H9 (cell line): ENCODE results near the gene KCNE1. TPM values are rescaled to one million over a fixed set of nuclear protein-coding genes. Genes with fewer than 3 reads are reported as not detected.

Experiments
- DNase-seq: peaks from one replicate; pipeline ENCODE4 v3.0.0-alpha.2; 2017
- H2AFZ ChIP-seq: one replicate; pipeline ENCODE4 v1.6.1; 2013; ENCODE audit warnings: mild to moderate bottlenecking, low read length, control low read depth, moderate library complexity
- H2AK5ac ChIP-seq: 2 replicates; pipeline ENCODE4 v1.6.1; 2013; ENCODE audit warnings: low read length, control low read depth, mixed read lengths; ENCODE audit not compliant: insufficient read length
- H2BK120ac ChIP-seq: one replicate; pipeline ENCODE4 v1.6.1; 2013; ENCODE audit warnings: low read depth, mild to moderate bottlenecking, low read length, control low read depth, inconsistent platforms; ENCODE audit not compliant: poor library complexity, severe bottlenecking
- H2BK12ac ChIP-seq: 2 replicates; pipeline ENCODE4 v1.6.1; 2013; ENCODE audit warnings: low read length, control low read depth, mixed read lengths, low read depth; ENCODE audit not compliant: insufficient read length
- H2BK15ac ChIP-seq: 2 replicates; pipeline ENCODE4 v1.6.1; 2013; ENCODE audit warnings: low read depth, low read length, control low read depth
- H2BK20ac ChIP-seq: one replicate; pipeline ENCODE4 v1.6.1; 2013; ENCODE audit warnings: low read depth, mild to moderate bottlenecking, low read length, control low read depth, inconsistent platforms; ENCODE audit not compliant: poor library complexity, severe bottlenecking
- H2BK5ac ChIP-seq: 2 replicates; pipeline ENCODE4 v1.6.1; 2013; ENCODE audit warnings: low read length, control low read depth, mixed read lengths; ENCODE audit not compliant: insufficient read length
- H3K14ac ChIP-seq: 2 replicates; pipeline ENCODE4 v1.6.1; 2013; ENCODE audit warnings: low read length, control low read depth; ENCODE audit not compliant: insufficient read depth
- H3K18ac ChIP-seq: 2 replicates; pipeline ENCODE4 v1.6.1; 2013; ENCODE audit warnings: low read depth, mild to moderate bottlenecking, mixed read lengths, low read length, control low read depth; ENCODE audit not compliant: insufficient read length
- H3K23ac ChIP-seq: 2 replicates; pipeline ENCODE4 v1.6.1; 2013; ENCODE audit warnings: low read length, control low read depth, mixed read lengths, low read depth; ENCODE audit not compliant: insufficient read length
- H3K23me2 ChIP-seq: 2 replicates; pipeline ENCODE4 v1.6.1; 2013; ENCODE audit warnings: low read depth, mild to moderate bottlenecking, mixed read lengths, low read length, control low read depth; ENCODE audit not compliant: insufficient read length, poor library complexity, severe bottlenecking
- H3K27ac ChIP-seq: 2 replicates; pipeline ENCODE4 v1.5.1; 2013; ENCODE audit warnings: low read length, control low read depth, mixed read lengths, low read depth; ENCODE audit not compliant: insufficient read length
- H3K27me3 ChIP-seq: 2 replicates; pipeline ENCODE4 v1.6.1; 2013; ENCODE audit warnings: low read length, control low read depth, inconsistent platforms; ENCODE audit not compliant: insufficient read depth
- H3K4ac ChIP-seq: 2 replicates; pipeline ENCODE4 v1.6.1; 2013; ENCODE audit warnings: low read depth, mild to moderate bottlenecking, control low read depth, inconsistent platforms, low read length, moderate library complexity
- H3K4me1 ChIP-seq: 2 replicates; pipeline ENCODE4 v1.6.1; 2013; ENCODE audit warnings: low read length, control low read depth, inconsistent platforms; ENCODE audit not compliant: insufficient read depth
- H3K4me2 ChIP-seq: 2 replicates; pipeline ENCODE4 v1.6.1; 2013; ENCODE audit warnings: low read length, control low read depth, mixed read lengths; ENCODE audit not compliant: insufficient read length, insufficient read depth
- H3K56ac ChIP-seq: 2 replicates; pipeline ENCODE4 v1.6.1; 2013; ENCODE audit warnings: low read depth, mild to moderate bottlenecking, mixed read lengths, low read length, control low read depth; ENCODE audit not compliant: insufficient read length
- H3K79me1 ChIP-seq: 2 replicates; pipeline ENCODE4 v1.6.1; 2013; ENCODE audit warnings: low read depth, mild to moderate bottlenecking, moderate library complexity, low read length, control low read depth, inconsistent platforms; ENCODE audit not compliant: insufficient read depth, poor library complexity, severe bottlenecking
- H3K79me2 ChIP-seq: 2 replicates; pipeline ENCODE4 v1.6.1; 2013; ENCODE audit warnings: low read length, control low read depth, inconsistent platforms; ENCODE audit not compliant: insufficient read depth
- H3K9ac ChIP-seq: 2 replicates; pipeline ENCODE4 v1.6.1; 2013; ENCODE audit warnings: low read length, control low read depth, mixed read lengths; ENCODE audit not compliant: insufficient read length; ENCODE audit errors: extremely low read depth
- H3K9me3 ChIP-seq: one replicate; pipeline ENCODE4 v1.6.1; 2013; ENCODE audit warnings: low read depth, low read length, inconsistent platforms; ENCODE audit not compliant: control insufficient read depth
- H3T11ph ChIP-seq: one replicate; pipeline ENCODE4 v1.6.1; 2013; ENCODE audit warnings: mild to moderate bottlenecking, low read length, control low read depth, inconsistent platforms
- H4K20me1 ChIP-seq: one replicate; pipeline ENCODE4 v1.6.1; 2013; ENCODE audit not compliant: control insufficient read depth, insufficient read length, insufficient read depth
- H4K5ac ChIP-seq: 2 replicates; pipeline ENCODE4 v1.6.1; 2013; ENCODE audit warnings: low read depth, mild to moderate bottlenecking, mixed read lengths, low read length, control low read depth; ENCODE audit not compliant: insufficient read length
- H4K8ac ChIP-seq: replicated peaks from 2 replicates; pipeline ENCODE4 v1.6.1; 2013; ENCODE audit warnings: low read length, control low read depth, mixed read lengths, low read depth; ENCODE audit not compliant: insufficient read length
- H4K91ac ChIP-seq: 2 replicates; pipeline ENCODE4 v1.6.1; 2013; ENCODE audit warnings: low read depth, mild to moderate bottlenecking, moderate library complexity, mixed read lengths, low read length, control low read depth; ENCODE audit not compliant: insufficient read length
- H3K27ac Mint-ChIP-seq, 3 experiments: 2 replicates in 2 of 3; 3 replicates in 1 of 3; pipeline ENCODE4 v1.8.0; 2020 to 2021; ENCODE audit warnings: mixed read lengths in 3 of 3, mild to moderate bottlenecking in 1 of 3, moderate library complexity in 1 of 3
- H3K27me3 Mint-ChIP-seq: 2 replicates; pipeline ENCODE4 v1.8.0; 2021; ENCODE audit warnings: low read depth, mild to moderate bottlenecking, moderate library complexity, mixed read lengths
- H3K36me3 Mint-ChIP-seq, 3 experiments: 2 replicates in 2 of 3; 3 replicates in 1 of 3; pipeline ENCODE4 v1.8.0; 2020 to 2021; ENCODE audit warnings: low read depth in 3 of 3, mixed read lengths in 3 of 3; ENCODE audit not compliant: insufficient read depth in 1 of 3
- H3K4me1 Mint-ChIP-seq, 2 experiments: 2 replicates each; pipeline ENCODE4 v1.8.0; 2020; ENCODE audit warnings: mixed read lengths in 2 of 2
- H3K4me3 Mint-ChIP-seq, 2 experiments: 2 replicates in 1 of 2; 3 replicates in 1 of 2; pipeline ENCODE4 v1.8.0; 2020 to 2021; ENCODE audit warnings: mild to moderate bottlenecking in 2 of 2, mixed read lengths in 2 of 2, moderate library complexity in 1 of 2
- H3K9me3 Mint-ChIP-seq, 2 experiments: 2 replicates in 1 of 2; 3 replicates in 1 of 2; pipeline ENCODE4 v1.8.0; 2020; ENCODE audit warnings: mild to moderate bottlenecking in 2 of 2, mixed read lengths in 2 of 2, moderate library complexity in 1 of 2
- WGBS: extraction: QIAGEN DNeasy Blood & Tissue Kit; methylation state at CpG from one replicate; pipeline ENCODE4 v1.1.7; 2013; ENCODE audit warnings: missing lambda C conversion rate, low lambda C conversion rate, mixed read lengths; ENCODE audit not compliant: insufficient read length; ENCODE audit errors: extremely low coverage; 5-methylcytosine and 5-hydroxymethylcytosine counted together
- total RNA-seq: library from RNA; stranded (reverse); gene quantifications from 2 replicates; pipeline ENCODE4 v1.2.1, GENCODE V29; 2021
- TF ChIP-seq, protein P1 (sequence below): fragments of 200-600 bp; sonication (generic); conservative IDR thresholded peaks from 3 replicates; pipeline ENCODE4 v1.8.0; 2021; ENCODE audit warnings: antibody characterized with exemption, mild to moderate bottlenecking

Gene KCNE1
- total RNA-seq, 1 experiment from 2014 or later = 0.28 TPM

DNA sequence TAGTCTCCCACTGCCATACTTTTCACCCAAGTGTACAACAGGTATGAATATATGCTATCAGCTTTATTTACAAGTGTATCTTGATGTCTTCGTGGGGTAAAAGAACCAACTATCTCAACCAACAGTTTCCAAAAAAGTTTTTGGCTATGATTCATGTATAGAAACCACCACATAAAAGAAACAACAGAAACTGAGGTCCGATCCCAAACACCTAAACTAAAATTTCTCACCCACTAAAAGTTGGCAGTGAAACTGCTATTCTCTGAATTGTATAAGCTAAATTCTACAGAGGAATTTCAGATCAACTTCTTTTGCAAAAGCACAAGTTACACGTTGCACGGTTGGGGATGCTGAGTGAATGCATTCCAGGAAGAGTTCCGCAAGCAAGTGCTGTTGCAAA is 5.0 kb upstream of the KCNE1 start:
- no peaks in the 10 kb centered on the region for H4K20me1 ChIP-seq
- H3K18ac ChIP-seq = no peak overlapping the region
- no peak overlapping the region for H3K4me2 ChIP-seq
- no peak overlapping the region for H3K4ac ChIP-seq
- no peak overlapping the region for H3K14ac ChIP-seq
- no peak overlapping the region for H2BK120ac ChIP-seq
- H2BK5ac ChIP-seq = no peak overlapping the region
- no peak overlapping the region for H3T11ph ChIP-seq
- Mint-ChIP-seq H3K27ac (no peak overlapping the region), H3K9me3 (no peaks in the 10 kb centered on the region; a peak in 1 of 5 replicates), H3K4me3 (no peak overlapping the region), H3K4me1 (peaks cover 26 to 28% of the 10 kb centered on the region in 2 experiments), H3K36me3 (no peaks in the 10 kb centered on the region), H3K27me3 (no peaks in the 10 kb centered on the region; the same call in 1 of the 2 replicates)
- H3K27ac ChIP-seq = no peak overlapping the region
- H3K4me1 ChIP-seq = no peaks in the 10 kb centered on the region
- H3K27me3 ChIP-seq = no peaks in the 10 kb centered on the region
- H2AFZ ChIP-seq = no peak overlapping the region
- no peak overlapping the region for H3K9ac ChIP-seq
- TF ChIP-seq, protein P1, sequence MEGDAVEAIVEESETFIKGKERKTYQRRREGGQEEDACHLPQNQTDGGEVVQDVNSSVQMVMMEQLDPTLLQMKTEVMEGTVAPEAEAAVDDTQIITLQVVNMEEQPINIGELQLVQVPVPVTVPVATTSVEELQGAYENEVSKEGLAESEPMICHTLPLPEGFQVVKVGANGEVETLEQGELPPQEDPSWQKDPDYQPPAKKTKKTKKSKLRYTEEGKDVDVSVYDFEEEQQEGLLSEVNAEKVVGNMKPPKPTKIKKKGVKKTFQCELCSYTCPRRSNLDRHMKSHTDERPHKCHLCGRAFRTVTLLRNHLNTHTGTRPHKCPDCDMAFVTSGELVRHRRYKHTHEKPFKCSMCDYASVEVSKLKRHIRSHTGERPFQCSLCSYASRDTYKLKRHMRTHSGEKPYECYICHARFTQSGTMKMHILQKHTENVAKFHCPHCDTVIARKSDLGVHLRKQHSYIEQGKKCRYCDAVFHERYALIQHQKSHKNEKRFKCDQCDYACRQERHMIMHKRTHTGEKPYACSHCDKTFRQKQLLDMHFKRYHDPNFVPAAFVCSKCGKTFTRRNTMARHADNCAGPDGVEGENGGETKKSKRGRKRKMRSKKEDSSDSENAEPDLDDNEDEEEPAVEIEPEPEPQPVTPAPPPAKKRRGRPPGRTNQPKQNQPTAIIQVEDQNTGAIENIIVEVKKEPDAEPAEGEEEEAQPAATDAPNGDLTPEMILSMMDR = no peak
- no peaks in the 10 kb centered on the region for H3K79me1 ChIP-seq
- H4K5ac ChIP-seq = no peak overlapping the region
- H3K56ac ChIP-seq = no peak overlapping the region
- no peak for DNase-seq
- H2BK15ac ChIP-seq = no peak overlapping the region
- no peaks in the 10 kb centered on the region for H3K9me3 ChIP-seq
- H2BK12ac ChIP-seq = no peak overlapping the region
- H2AK5ac ChIP-seq = no peak overlapping the region
- H3K23ac ChIP-seq = no peak overlapping the region
- no peaks in the 10 kb centered on the region for H3K23me2 ChIP-seq
- H4K8ac ChIP-seq = no peak overlapping the region
- WGBS = no CpG with 5 or more reads among the region's 5 CpGs
- no peak overlapping the region for H2BK20ac ChIP-seq
- H4K91ac ChIP-seq = no peak overlapping the region
- no peaks in the 10 kb centered on the region for H3K79me2 ChIP-seq
